GM12892 (cell line): ENCODE measurements around the gene TRAF7.

Experiments used
- POLR2A ChIP-seq: IDR thresholded peaks from 2 replicates; pipeline ENCODE4 v1.6.1; 2011; ENCODE audit warnings: low read depth, low read length, control low read depth
- POLR2AphosphoS5 ChIP-seq: IDR thresholded peaks from 2 replicates; pipeline ENCODE4 v1.6.1; 2011; ENCODE audit warnings: low read depth, low read length, control low read depth
- TAF1 ChIP-seq: IDR thresholded peaks from 2 replicates; pipeline ENCODE4 v1.6.1; 2011; ENCODE audit warnings: low read depth, mild to moderate bottlenecking, control low read depth, low read length, borderline replicate concordance

DNA sequence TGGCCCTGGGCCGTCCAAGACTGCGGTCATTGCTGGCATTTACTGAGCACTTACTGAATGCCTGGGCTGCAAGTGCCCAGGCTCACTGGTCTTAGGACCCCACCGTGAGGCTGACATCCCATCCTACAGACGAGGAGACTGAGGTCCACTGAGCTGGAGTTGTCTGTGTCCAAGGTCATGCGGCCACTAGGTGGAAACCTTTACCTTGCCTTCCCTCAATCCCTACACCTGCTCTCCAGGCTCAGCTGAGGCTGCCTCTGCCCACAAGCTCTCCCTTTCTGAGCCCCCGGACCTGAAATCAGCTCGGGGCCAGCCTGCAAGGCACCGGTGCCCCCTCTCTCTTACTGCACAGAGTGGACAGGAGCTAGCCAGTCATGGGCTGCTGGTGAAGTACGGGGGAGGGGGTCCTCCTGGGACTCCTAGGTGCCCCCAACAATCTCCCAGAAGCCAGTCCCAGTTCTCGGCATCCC lies 39.3 kb downstream of the TRAF7 start:
- TF ChIP-seq POLR2A, result no peak
- TF ChIP-seq TAF1, result no peak
- TF ChIP-seq POLR2AphosphoS5, result no peak
